Suprapubic skin (tissue), 4 donors: ENCODE results near the gene CRNKL1. TPM values are rescaled to one million over a fixed set of nuclear protein-coding genes. Genes with fewer than 3 reads are reported as not detected.

Experiments used
- DNase-seq, 2 donors: peaks; one replicate each; pipeline ENCODE4 v3.0.0-alpha.2; 2019; ENCODE audit warnings: low spot score in 2 of 2
- H3K27ac ChIP-seq: fragments of 200-600 bp; sonication (generic); one replicate; pipeline ENCODE4 v1.5.1; 2019
- H3K27me3 ChIP-seq: fragments of 200-600 bp; sonication (generic); one replicate; pipeline ENCODE4 v1.5.1; 2019
- H3K36me3 ChIP-seq: fragments of 200-600 bp; sonication (generic); one replicate; pipeline ENCODE4 v1.5.1; 2019
- H3K4me1 ChIP-seq: fragments of 200-600 bp; sonication (generic); one replicate; pipeline ENCODE4 v1.5.1; 2019
- H3K4me3 ChIP-seq: fragments of 200-600 bp; sonication (generic); one replicate; pipeline ENCODE4 v1.5.1; 2019; ENCODE audit warnings: mild to moderate bottlenecking
- H3K9me3 ChIP-seq: fragments of 200-600 bp; sonication (generic); one replicate; pipeline ENCODE4 v1.5.1; 2019
- CTCF ChIP-seq, 2 donors: fragments of 200-600 bp in 1 of 2; fragments of 450-650 bp in 1 of 2; sonication (generic) in 1 of 2; IDR thresholded peaks; one replicate each; pipeline ENCODE4 v1.5.1; 2016 to 2019; ENCODE audit warnings: antibody characterized with exemption in 2 of 2, mild to moderate bottlenecking in 1 of 2, moderate library complexity in 1 of 2
- EP300 ChIP-seq: sonication (generic); formaldehyde crosslinking; IDR thresholded peaks from one replicate; pipeline ENCODE4 v1.6.1; 2017; ENCODE audit warnings: antibody characterized with exemption
- POLR2A ChIP-seq, 2 donors: fragments of 450-650 bp; IDR thresholded peaks; one replicate each; pipeline ENCODE4 v1.6.1; 2017; ENCODE audit warnings: antibody characterized with exemption in 2 of 2, mild to moderate bottlenecking in 2 of 2, moderate library complexity in 2 of 2
- POLR2AphosphoS5 ChIP-seq, 3 donors: sonication (generic); formaldehyde crosslinking; IDR thresholded peaks; one replicate each; pipeline ENCODE4 v1.6.1; 2017; ENCODE audit warnings: antibody characterized with exemption in 3 of 3
- WGBS: methylation state at CpG from one replicate; pipeline ENCODE4 v1.1.5; 2018; 5-methylcytosine and 5-hydroxymethylcytosine counted together
- total RNA-seq, 4 donors: library from RNA; depleted of rRNA; stranded (reverse); fragments of >200 nt; gene quantifications; one replicate each; pipeline ENCODE4 v1.1.0, GENCODE V29; 2016

CRNKL1 gene
- total RNA-seq, 4 donors from 2014 or later = 13.6 to 19.4 (median 16.7) TPM

- DNase-seq = no peak
- no peaks in the 10 kb centered on the region for H3K9me3 ChIP-seq
- no peaks in the 10 kb centered on the region for H3K27me3 ChIP-seq
- no peak overlapping the region for H3K4me3 ChIP-seq
- no peak overlapping the region for H3K27ac ChIP-seq
- no peaks in the 10 kb centered on the region for H3K36me3 ChIP-seq
- no peak for TF ChIP-seq POLR2A (IDR thresholded peaks at IDR 0.05)
- TF ChIP-seq POLR2AphosphoS5 (IDR thresholded peaks at IDR 0.05) = no peak
- no peak for TF ChIP-seq CTCF (IDR thresholded peaks at IDR 0.05)
- no peak for TF ChIP-seq EP300
- H3K4me1 ChIP-seq = no peaks in the 10 kb centered on the region
- WGBS = 64% methylated on average over 15 of the region's 15 CpGs
Observed at GRCh38 chr20:20073801-20074371, 21.6 kb upstream of the CRNKL1 start.

- no peak overlapping the region for H3K4me3 ChIP-seq
- H3K27me3 ChIP-seq = no peaks in the 10 kb centered on the region
- no peak overlapping the region for H3K27ac ChIP-seq
- WGBS = 77% methylated on average over 10 of the region's 10 CpGs
- no peak for DNase-seq
- no peak for TF ChIP-seq POLR2A (IDR thresholded peaks at IDR 0.05)
- no peak for TF ChIP-seq EP300
- no peak for TF ChIP-seq POLR2AphosphoS5 (IDR thresholded peaks at IDR 0.05)
- TF ChIP-seq CTCF (IDR thresholded peaks at IDR 0.05) = no peak
- no peaks in the 10 kb centered on the region for H3K36me3 ChIP-seq
- no peaks in the 10 kb centered on the region for H3K9me3 ChIP-seq
- H3K4me1 ChIP-seq = no peaks in the 10 kb centered on the region
Observed at GRCh38 chr20:20070871-20071726, 18.8 kb upstream of the CRNKL1 start.

GRCh38 chr20:20065361-20065760 lies 13.1 kb upstream of the CRNKL1 start:
- Histone ChIP-seq H3K27ac (no peak overlapping the region), H3K9me3 (no peaks in the 10 kb centered on the region), H3K4me1 (no peaks in the 10 kb centered on the region), H3K4me3 (no peak overlapping the region), H3K27me3 (peaks cover 9% of the 10 kb centered on the region), H3K36me3 (no peaks in the 10 kb centered on the region)
- no peak for TF ChIP-seq CTCF (IDR thresholded peaks at IDR 0.05)
- TF ChIP-seq POLR2A (IDR thresholded peaks at IDR 0.05) = no peak
- TF ChIP-seq POLR2AphosphoS5 (IDR thresholded peaks at IDR 0.05) = no peak
- TF ChIP-seq EP300 = no peak
- WGBS = 71% methylated on average over 1 of the region's 1 CpG
- DNase-seq = no peak

GRCh38 chr20:20063941-20064702 lies 11.9 kb upstream of the CRNKL1 start:
- no peak overlapping the region for H3K27ac ChIP-seq
- H3K27me3 ChIP-seq = peaks cover 9% of the 10 kb centered on the region
- WGBS = 71% methylated on average over 12 of the region's 12 CpGs
- DNase-seq = no peak
- no peak overlapping the region for H3K4me3 ChIP-seq
- H3K4me1 ChIP-seq = no peaks in the 10 kb centered on the region
- TF ChIP-seq POLR2AphosphoS5 (IDR thresholded peaks at IDR 0.05) (no peak), CTCF (IDR thresholded peaks at IDR 0.05) (no peak), EP300 (no peak), POLR2A (IDR thresholded peaks at IDR 0.05) (no peak)
- H3K9me3 ChIP-seq = no peaks in the 10 kb centered on the region
- H3K36me3 ChIP-seq = no peaks in the 10 kb centered on the region
